ENCODE results near the gene EIF4B.

- TF ChIP-seq TSHZ2 (CRISPR knock-in tag; IDR thresholded peaks at IDR 0.05) (no peak), ZNF565 (CRISPR knock-in tag; conservative IDR thresholded peaks at IDR 0.05; ENCODE audit: low read depth) (no peak), ZFP3 (CRISPR knock-in tag; IDR thresholded peaks at IDR 0.05) (no peak), PATZ1 (CRISPR knock-in tag; IDR thresholded peaks at IDR 0.05; ENCODE audit: borderline replicate concordance) (no peak), TOX (CRISPR knock-in tag; IDR thresholded peaks at IDR 0.05; ENCODE audit: borderline replicate concordance) (no peak), ZNF8 (CRISPR knock-in tag; IDR thresholded peaks at IDR 0.05) (no peak), CREB5 (CRISPR knock-in tag; IDR thresholded peaks at IDR 0.05; ENCODE audit: low read depth) (no peak), GLIS3 (CRISPR knock-in tag; IDR thresholded peaks at IDR 0.05) (no peak), TCF4 (CRISPR knock-in tag; IDR thresholded peaks at IDR 0.05; ENCODE audit: borderline replicate concordance) (no peak)
Observed at GRCh38 chr12:52975204-52975603, 31.1 kb upstream of the EIF4B start.

Measured in SK-N-SH treated with all-trans-retinoic acid at 6 μM for 48 hours (cell line).